HG03520 (cell line): ENCODE measurements around the gene TMEM141.
"Not testable (repeated sequence)": the region's sequence is repeated elsewhere in the genome, so short reads cannot be mapped to it uniquely, and the experiment has no call there.

Experiments used
- ATAC-seq: cut with Tn5 transposase; IDR thresholded peaks from one replicate; pipeline ENCODE4 v1.9.1; 2021; ENCODE audit warnings: mild to moderate bottlenecking, moderate library complexity; ENCODE audit not compliant: unreplicated experiment

The TMEM141 gene

DNA sequence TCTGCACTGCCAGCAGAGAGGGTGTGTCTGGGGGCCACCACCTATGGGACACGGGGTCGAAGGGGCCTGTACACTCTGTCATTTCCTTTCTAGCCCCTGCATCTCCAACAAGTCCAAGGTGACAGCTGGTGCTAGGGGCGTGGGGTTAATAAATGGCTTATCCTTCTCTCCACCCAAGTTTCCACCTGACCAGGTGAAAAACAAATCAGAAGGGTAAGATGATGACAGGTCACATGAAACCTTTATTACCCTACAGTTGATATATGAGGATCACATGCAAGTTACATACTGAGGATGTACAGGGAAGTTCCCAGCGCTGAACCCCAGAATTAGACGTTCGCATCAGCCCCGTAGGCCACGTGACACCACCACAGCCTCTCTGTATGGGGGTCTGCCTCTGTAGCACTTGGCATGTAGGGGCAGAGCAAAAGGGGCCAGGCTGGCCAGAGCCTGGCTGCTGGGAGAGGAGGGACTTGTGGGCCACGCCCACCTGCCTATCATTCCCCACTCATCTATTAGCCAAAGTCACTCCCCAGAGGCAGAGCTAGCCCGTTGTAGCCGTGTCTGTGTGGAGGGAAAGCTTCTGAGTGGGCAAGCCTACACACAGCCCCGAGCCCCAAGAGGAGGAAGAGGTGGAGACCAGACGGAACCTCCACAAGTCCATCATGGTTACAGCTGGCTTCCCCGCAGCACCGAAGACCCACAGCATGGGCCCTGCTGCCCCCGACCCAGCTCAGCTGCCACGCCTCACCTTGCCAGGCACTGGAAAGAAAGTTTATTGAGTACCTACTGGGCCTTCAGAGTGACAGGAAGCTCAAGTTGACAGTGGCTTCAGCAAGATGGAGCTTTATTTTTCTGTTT, 2.2 kb downstream of the TMEM141 start:
- ATAC-seq, result no peak

DNA sequence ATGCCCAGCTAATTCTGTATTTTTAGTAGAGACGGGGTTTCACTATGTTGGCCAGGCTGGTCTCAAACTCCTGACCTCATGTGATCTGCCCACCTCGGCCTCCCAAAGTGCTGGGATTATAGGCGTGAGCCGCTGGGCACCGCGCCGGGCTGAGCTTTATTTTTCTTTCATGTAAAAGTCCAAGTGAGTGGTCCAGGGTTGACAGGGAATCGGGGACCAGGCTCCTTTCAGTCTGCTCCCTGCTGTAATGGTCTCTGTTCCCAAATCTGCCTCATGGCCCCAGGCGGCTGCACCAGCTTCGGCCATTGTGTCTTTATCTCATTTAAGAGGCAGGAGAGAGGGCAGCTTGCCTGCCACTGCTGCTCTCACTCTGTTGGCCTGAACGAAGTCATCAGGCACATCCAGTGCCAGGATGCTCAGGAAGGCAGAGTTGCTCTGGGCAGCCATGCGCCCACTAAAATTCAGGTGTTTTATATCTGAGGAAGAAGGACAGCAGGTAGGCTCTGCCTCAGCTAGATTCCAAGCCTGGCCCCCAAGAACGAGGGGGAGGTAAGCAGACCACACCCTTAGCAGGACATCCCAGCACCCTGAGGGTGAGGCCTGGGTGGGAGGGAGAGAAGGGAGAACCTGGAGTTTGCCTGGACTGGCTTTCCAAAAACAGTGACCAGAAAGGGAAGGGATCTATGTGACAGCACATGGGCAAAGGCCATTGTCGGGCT, 3.3 kb downstream of the TMEM141 start:
- no peak for ATAC-seq

DNA sequence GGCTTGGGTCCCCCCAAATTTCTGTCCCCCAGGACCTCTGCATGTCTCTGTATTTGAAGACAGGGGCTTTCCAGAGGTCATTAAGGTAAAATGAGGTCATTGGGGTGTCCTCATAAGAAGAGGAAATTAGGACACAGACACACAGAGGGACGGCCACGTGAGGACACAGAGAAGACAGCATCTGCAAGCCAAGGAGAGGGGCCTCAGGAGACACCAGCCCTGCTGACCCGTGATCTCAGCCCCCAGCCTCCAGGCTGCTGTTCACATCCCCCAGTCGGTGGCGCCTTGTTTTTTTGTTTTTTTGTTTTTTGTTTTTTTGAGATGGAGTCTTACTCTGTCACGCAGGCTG, 3.8 kb downstream of the TMEM141 start:
- no peak for ATAC-seq

DNA sequence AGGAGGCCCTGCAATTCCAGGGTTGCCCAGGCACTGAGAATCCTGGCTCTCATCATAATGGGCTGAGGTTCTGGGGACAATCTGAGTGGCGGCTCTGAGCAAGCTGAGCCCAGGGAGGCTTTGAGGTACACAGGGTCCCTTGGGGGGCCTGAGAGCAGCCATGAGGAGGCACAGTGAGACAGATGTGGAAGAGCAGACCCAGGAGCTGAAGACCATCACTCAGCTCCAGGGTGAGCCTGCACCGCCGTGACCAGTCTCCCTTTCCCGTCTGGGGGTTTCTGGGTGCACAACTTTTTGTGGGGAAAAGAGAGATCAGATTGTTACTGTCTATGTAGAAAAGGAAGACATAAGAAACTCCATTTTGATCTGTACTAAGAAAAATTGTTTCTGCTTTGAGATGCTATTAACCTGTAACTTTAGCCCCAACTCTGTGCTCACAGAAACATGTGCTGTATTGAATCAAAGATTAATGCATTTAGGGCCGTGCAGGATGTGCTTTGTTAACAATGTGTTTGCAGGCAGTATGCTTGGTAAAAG, 5.2 kb downstream of the TMEM141 start, which contains the start of gene CCDC183:
CCDC183 (plus strand) TSS at position 101 of the 537 bp plus-strand sequence; CDS start at position 161, 60 bp downstream.
- ATAC-seq, result no peak

DNA sequence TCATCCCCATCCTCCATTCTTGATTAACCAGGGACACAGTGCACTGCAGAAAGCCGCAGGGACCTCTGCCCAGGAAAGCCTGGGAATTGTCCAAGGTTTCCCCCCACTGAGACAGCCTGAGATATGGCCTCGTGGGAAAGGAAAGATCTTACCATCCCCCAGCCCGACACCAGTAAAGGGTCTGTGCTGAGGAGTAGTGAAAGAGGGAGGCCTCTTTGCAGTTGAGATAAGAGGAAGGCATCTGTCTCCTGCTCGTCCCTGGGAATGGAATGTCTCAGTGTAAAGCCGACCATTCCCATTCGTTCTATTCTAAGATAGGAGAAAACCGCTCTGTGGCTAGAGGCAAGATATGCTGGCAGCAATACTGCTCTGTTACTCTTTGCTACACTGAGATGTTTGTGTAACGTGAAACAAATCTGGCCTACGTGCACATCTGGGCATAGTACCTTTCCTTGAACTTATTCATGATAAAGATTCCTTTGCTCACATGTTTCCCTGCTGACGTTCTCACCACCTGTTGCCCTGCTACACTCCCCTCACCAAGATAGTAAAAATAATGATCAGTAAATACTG, 5.7 kb downstream of the TMEM141 start:
- not testable (repeated sequence) for ATAC-seq

DNA sequence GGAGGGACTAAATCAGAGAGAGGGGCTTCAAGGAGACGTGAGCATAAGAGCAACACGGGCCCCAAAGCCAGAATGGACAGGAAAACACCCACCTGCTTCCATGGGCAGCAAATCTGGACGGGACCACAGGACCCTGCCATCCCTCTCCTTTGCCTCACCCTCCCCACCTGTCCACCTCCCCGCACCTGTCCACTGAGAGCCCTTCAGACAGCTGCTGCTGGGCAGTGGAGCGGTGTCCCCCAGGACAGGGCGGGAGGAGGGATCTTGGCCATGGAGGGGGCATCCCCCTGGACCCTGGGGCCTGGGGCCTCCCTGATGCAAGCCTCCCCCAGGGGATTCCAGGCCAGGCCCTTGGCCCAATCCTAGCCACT, 7.5 kb downstream of the TMEM141 start:
- ATAC-seq, result no peak

DNA sequence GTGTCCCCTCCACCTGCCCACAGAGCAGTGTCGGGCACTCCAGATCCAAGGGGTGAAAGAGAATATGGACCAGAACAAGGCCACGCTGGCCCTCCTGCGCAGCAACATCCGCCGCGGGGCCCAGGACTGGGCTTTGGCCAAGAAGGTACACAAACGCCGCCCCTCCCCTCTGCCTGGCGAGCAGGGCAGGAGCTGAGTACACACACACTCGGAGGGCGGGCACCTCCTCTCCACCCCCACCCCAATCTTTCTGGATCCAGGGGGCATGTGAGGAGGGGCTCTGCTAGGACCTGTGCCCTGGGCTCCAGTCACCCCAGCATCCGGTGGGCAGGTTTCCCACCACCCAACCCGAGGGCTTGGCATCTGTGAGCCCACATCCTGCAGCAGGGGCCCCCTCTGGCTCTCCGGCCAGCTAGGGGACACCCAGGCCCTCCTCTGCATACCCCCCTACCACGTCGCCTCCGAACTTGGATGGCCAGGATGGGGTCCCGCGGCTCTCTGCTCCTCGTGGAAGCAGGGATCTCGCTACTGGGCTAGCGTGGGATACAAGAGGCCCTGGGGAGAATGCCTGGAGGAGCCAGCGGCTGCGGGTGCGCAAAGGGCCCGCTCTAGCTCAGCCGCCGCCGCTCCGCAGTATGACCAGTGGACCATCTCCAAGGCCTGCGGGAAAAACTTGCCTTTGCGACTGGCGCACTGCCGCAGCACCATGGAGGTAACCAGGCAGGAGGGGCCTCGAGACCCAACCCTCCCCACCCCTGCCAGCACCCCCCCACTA, 8.1 kb downstream of the TMEM141 start:
- no peak for ATAC-seq

DNA sequence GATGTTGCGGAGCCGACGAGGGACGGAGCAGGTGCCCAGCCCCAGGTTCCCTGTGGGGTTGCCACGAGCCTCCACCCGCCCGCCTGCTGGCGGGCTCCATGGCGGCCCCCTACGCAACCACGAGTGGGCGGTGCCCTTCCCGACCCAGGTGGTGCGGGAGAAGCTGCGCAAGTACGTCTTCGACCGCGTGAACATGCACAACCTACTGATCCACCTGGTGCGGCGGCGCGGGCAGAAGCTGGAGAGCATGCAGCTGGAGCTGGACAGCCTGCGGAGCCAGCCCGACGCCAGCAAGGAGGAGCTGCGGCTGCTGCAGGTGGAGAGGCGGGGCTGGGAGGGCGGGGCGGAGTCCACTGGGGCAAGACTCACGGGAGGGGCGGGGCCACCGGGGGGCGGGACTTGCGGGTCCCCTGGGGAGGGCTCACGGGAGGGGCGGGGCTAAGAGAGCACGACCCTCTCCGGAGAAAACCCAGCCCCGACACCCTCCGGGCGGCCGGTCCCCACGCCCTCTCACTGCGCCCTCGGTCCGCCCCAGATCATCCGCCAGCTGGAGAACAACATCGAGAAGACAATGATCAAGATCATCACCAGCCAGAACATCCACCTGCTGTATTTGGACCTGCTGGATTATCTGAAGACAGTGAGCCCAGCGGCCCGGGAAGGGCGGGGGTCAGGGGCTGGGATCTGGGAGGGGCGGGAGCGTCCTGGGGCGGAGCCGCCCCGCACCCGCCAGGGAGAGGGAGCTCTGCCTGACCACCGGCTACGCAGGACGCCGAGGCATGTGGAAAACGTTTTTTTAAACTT, 8.9 kb downstream of the TMEM141 start:
- ATAC-seq, result no peak

DNA sequence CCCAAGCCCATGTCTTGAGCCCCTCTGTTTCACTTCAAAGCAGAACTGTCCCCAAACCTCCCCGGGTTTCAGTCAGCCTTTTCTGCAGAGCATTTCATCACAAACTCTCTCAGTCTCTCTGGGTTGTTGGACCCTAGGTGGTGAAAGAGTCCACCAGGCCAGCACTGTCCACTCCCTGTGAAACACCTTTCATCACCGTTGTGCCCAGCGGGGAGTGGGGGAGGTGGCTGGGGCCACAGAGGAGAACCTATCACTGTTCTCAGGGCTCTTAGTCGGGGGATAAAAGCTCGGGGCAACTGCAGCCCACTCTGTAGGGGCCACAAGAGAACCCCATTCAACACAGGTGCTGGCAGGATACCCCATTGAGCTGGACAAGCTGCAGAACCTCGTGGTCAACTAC, 11.2 kb downstream of the TMEM141 start:
- no peak for ATAC-seq

DNA sequence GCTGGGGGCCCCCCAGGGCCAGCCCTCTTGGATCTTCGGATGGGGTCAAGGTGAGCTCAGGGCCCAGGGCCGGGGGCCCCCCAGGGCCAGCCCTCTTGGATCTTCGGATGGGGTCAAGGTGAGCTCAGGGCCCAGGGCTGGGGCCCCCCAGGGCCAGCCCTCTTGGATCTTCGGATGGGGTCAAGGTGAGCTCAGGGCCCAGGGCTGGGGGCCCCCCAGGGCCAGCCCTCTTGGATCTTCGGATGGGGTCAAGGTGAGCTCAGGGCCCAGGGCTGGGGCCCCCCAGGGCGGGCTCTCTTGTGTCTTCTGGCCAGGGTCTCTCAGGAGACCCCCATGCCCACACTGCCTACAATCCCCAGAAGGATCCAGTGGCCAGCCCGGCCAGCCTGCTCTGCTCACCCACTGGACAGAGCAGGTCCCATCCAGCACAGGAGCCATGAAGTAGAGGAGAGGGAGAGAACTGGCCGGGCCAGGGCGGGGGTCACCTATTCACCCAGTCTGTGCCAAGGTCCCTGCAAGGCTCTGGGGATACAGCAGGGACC, 11.9 kb downstream of the TMEM141 start:
- not testable (repeated sequence) for ATAC-seq

DNA sequence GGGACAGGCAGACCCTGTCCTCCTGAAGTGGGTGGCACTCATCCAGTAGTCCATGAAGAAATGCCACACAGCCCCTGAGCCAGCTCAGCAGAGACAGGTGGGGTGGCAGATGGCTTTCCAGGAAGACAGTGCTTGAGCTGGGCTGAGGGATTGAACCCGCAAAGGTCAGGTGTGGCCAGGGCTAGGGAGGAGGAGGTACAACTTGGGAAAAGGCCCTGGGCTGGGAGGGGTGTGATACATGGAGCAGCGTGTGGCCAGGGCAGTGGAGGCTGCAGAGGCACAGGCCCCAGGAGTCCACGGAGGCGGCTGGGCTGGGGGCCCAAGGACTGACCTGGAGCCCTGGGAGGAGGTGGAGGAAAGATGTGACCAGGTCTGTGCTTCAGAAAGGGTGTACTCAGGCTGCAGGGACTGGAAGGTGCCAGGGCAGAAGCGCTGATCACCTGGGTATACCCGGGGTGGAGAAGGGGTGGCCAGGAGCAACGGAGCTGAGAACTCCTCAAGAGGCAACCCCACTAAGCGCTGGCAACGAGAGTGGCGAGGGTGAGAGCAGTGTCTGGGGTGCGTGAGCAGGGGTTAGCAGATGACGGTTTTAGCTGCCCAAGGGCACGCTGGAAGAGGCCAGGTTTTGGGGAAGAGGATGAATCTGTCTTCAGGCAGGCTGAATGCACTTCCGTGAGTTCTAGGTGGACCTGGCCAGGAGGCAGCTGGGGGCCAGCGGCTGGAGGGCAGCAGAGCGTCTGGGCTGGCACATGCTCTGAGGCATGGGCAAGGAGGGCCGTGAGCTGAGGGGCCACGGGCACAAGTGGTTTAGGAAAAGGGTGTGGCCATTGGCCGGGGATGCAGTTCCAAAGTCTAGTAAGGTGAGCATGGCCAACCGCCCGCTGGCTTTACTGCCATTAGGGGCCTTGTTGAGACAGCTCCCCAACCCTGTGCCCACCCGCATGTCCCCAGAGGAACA, 12.7 kb downstream of the TMEM141 start:
- ATAC-seq, result no peak

DNA sequence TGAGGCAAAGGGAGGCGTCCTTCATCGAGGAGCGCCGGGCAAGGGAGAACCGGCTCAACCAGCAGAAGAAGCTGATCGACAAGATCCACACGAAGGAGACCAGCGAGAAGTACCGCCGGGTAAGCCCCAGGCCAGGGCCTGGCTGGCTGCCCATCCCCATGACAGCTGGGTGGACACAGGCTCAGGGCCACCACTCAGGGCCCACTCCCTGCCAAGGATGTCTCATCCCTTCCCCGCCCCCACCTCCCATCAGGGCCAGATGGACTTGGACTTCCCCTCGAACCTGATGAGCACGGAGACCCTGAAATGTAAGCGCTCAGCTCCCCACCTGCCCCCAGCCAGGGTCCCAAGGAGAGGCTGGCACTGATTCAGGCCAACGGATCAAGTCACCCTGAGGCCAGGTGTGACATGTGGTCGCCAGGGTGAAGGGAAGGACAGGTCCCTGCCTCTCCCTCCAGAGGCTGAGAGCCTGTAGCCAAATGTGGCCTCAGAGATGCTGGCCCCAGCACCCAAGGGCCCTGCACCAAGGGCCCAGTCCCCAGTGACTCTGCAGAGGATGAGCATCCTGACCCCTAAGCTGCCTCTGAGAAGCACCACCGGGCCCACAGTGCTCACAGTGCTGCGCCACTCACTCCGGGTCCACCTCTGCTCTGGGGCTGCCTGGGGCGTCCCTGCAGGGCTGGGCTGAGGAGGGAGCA, 13.5 kb downstream of the TMEM141 start:
- no peak for ATAC-seq

DNA sequence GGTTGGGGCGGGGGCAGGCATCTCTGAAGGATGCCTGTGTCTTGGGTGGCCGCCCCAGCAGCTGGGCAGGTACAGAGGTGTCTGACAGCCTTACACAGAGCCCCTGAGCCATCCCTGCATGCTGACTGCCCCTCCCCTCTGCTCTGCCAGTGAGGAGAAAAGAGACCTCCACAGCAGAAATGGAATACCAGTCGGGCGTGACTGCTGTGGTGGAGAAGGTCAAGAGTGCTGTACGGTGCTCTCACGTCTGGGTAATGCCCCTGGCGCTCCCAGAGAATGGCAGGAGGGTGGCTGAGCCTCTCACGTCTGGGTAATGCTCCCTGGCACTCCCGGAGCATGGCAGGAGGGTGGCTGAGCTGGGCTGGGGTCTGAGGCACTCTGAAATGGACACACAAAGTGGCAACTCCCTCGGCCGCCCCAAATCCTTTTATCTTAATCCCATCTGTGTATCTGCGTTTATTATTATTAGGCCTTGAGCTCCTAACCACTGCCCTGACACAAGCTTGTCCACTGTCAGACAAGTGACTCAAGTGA, 14.1 kb downstream of the TMEM141 start:
- ATAC-seq, result no peak

DNA sequence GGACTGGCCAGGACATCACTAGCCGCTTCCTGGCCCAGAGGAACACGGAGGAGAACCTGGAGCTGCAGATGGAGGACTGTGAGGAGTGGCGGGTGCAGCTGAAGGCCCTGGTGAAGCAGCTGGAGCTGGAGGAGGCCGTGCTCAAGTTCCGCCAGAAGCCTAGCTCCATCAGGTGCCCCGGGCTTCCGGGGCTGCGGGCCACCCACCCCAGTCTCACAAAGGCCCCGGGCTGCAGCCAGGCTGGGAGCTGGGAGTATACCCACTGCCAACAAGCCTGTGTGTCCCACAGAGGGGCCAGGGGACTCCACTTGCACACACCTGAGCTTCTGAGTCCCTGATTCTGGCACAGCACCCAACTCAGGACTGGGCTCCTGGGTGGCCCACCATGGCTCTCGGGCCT, 14.9 kb downstream of the TMEM141 start:
- ATAC-seq, result no peak

DNA sequence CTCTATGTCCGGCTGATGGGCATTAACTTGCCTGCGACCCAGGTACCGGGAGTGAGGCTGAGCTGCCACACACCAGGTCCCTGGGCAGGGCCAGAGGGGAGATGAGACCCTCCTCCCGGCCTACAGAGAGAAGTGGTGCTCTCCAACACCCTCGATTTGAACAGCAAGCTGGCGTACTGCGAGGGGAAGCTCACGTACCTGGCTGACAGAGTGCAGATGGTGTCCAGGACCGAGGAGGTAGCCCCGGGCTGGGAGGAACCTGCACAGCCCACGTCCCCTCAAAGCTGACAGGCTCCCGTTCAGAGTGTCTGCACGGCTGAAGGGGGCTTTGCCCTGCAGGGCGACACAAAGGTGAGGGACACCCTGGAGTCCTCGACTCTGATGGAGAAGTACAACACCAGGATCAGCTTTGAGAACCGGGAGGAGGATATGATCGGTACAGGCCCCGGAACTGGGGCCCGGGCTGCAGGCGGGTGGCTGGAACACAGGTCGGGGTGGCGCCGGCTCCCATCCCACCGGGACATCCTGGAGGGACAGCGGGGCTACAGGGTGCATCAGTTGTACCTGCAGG, 15.6 kb downstream of the TMEM141 start:
- ATAC-seq, result no peak

DNA sequence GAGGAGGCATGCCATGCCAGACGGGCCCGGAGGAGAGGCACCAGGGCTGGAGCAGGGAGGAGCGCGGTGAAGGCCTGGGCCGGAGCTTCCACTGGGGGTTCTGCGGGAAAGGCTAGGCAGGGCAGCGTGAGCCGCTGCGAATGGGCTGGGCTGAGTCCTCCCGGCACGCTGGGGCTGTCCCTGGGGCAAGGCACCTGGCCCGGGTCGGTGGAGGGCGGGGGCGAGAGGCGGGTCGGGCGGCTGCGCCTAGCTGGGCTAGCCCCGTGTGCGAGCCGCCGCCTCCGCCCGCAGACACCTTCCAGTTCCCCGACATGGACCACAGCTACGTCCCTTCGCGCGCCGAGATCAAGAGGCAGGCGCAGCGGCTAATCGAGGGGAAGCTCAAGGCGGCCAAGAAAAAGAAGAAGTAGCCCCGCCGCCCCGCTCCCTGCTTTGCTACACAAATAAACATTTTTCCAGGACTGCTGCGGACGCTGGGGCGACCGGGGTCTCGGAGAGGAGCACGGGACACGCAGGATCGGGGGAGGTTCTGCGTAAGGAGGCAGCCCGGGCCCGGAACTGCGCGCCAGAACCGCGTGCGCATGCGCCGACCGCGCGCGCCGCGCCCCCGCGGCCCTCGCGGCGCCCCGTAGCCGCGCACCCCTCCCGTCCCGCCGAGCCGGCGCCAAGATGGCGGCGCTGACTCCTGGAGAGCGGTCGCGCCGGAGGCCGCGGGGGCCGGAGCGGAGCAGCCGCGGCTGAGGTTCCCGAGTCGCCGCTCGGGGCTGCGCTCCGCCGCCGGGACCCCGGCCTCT, 16.3 kb downstream of the TMEM141 start, which contains the start of gene RABL6:
RABL6 (plus strand) TSS at position 668 of the 794 bp plus-strand sequence. CDS start 249 bp downstream, outside the sequence.
- peak; percentile 68 for ATAC-seq
